Adrenal gland (tissue), 12 donors: ENCODE measurements around the gene NYAP1. TPM values are rescaled to one million over a fixed set of nuclear protein-coding genes. Genes with fewer than 3 reads are reported as not detected.

ENCODE experiments used
- DNase-seq, 7 donors: peaks; one replicate each; pipeline ENCODE4 v3.0.0-alpha.2; 2019 to 2020
- H3K27ac ChIP-seq, 5 donors: fragments of 200-600 bp; sonication (generic) in 4 of 5; 1 replicate in 3 of 5; 2 replicates in 2 of 5; pipeline versions ENCODE4 v1.5.1 to v1.8.0; 2016 to 2020; ENCODE audit warnings: mild to moderate bottlenecking in 1 of 5
- H3K27me3 ChIP-seq: fragments of 200-600 bp; 2 replicates; pipeline ENCODE4 v1.8.0; 2021
- H3K36me3 ChIP-seq, 2 donors: fragments of 200-600 bp; replicated peaks in 1 of 2; 1 replicate in 1 of 2; 2 replicates in 1 of 2; pipeline versions ENCODE4 v1.5.1 to v1.8.0; 2018 to 2022
- H3K4me1 ChIP-seq, 2 donors: fragments of 200-600 bp; replicated peaks in 1 of 2; 1 replicate in 1 of 2; 2 replicates in 1 of 2; pipeline versions ENCODE4 v1.5.1 to v1.8.0; 2018 to 2021
- H3K4me3 ChIP-seq, 4 donors: fragments of 200-600 bp; sonication (generic) in 3 of 4; one replicate each; pipeline ENCODE4 v1.5.1; 2016 to 2018
- H3K9me3 ChIP-seq, 3 donors: fragments of 200-600 bp; sonication (generic) in 1 of 3; replicated peaks in 1 of 3; 1 replicate in 2 of 3; 2 replicates in 1 of 3; pipeline versions ENCODE4 v1.5.1 to v1.8.0; 2016 to 2021
- CTCF ChIP-seq, 6 experiments: fragments of 450-650 bp in 4 of 6; fragments of 200-600 bp in 2 of 6; sonication (generic) in 1 of 6; IDR thresholded peaks; 1 replicate in 5 of 6; 2 replicates in 1 of 6; pipeline versions ENCODE4 v1.5.1 to v1.8.0; 2016 to 2021; ENCODE audit warnings: antibody characterized with exemption in 6 of 6, mild to moderate bottlenecking in 2 of 6, moderate library complexity in 1 of 6
- POLR2A ChIP-seq, 2 donors: fragments of 450-650 bp; IDR thresholded peaks; one replicate each; pipeline ENCODE4 v1.6.1; 2017; ENCODE audit warnings: antibody characterized with exemption in 2 of 2, mild to moderate bottlenecking in 2 of 2, moderate library complexity in 1 of 2
- WGBS, 4 donors: extraction: QIAGEN DNeasy Blood & Tissue Kit in 2 of 4; methylation state at CpG; one replicate each; pipeline versions ENCODE4 v1.1.5 to v1.1.7; 2013 to 2017; 5-methylcytosine and 5-hydroxymethylcytosine counted together
- intact Hi-C, 2 donors: fragments of 100-400 bp; cut with DNase I; formaldehyde crosslinking; loops; one replicate each; pipeline versions ENCODE4 v1.14.1 to v1.15.0; 2022 to 2023
- polyA plus RNA-seq, 3 donors: library from polyadenylated mRNA; stranded (reverse); fragments of 200-250 nt in 2 of 3; fragments of 350-450 nt in 1 of 3; fragmentation: Illumina TruSeq in 1 of 3; extraction: RNeasy Lipid Tissue Mini Kit (QIAGEN cat#74804) in 1 of 3; gene quantifications; one replicate each; pipeline ENCODE4 v1.2.3, GENCODE V29; 2013 to 2014
- total RNA-seq, 9 donors: library from RNA; depleted of rRNA in 4 of 9; stranded (reverse); fragments of >200 nt in 4 of 9; fragments of 120-200 nt in 1 of 9; fragmentation: NEBNext Ultra II Directional in 1 of 9; extraction: Animal tissue kit (Norgen Biotek cat#: 25700) in 1 of 9; gene quantifications; one replicate each; pipeline versions ENCODE4 v1.1.0 to v1.2.4, GENCODE V29; 2013 to 2023
- donor health status: healthy with polysubstance abuse.
- donor health status: Bipolar disorder and iron deficiency.
- donor health status: DM: yes; HTN: yes; CAD: no.
- donor health status: DM: no; HTN: no; CAD: no.
- donor health status: DM: no; HTN: no; CAD: no.
- donor health status: DM: yes; HTN: yes; CAD: no.

NYAP1 gene
- total and polyA plus RNA-seq, 12 donors = 0.79 to 26.1 (median 3.2) TPM; not detected in 1

- DNase-seq = peak; percentile 82 to 90 (median 87)
- H3K36me3 ChIP-seq = peaks cover 0 to 25% of the 10 kb centered on the region in 2 donors
- no peaks in the 10 kb centered on the region for H3K27me3 ChIP-seq
- peak overlapping the region in 3 of 5 donors; percentile 49 to 74 (median 51) for H3K27ac ChIP-seq
- peak; percentile 57 to 73 (median 68) for TF ChIP-seq CTCF (IDR thresholded peaks at IDR 0.05)
- no peak for TF ChIP-seq POLR2A (IDR thresholded peaks at IDR 0.05)
- H3K4me3 ChIP-seq = peak overlapping the region in 1 of 4 donors; percentile 15
- H3K9me3 ChIP-seq = no peaks in the 10 kb centered on the region
- intact Hi-C loops = loop anchor here (5.0 kb wide), 3 partner anchors 96 to 221 kb away; no protein-coding TSS in a partner anchor
- H3K4me1 ChIP-seq = peaks cover 17 to 19% of the 10 kb centered on the region in 2 donors
- 3 to 27% (median 11%) methylated on average over 3 to 17 of the region's 17 CpGs for WGBS, 4 donors
These were observed 17.9 kb upstream of the NYAP1 start for GRCh38 chr7:100465702-100466311.

GRCh38 chr7:100466653-100467605, 16.8 kb upstream of the NYAP1 start:
- 67 to 77% (median 69%) methylated on average over 25 to 32 of the region's 32 CpGs for WGBS, 4 donors
- no peak for TF ChIP-seq CTCF (IDR thresholded peaks at IDR 0.05)
- Histone ChIP-seq H3K4me3 (no peak overlapping the region), H3K4me1 (peaks cover 17 to 19% of the 10 kb centered on the region in 2 donors), H3K27me3 (no peaks in the 10 kb centered on the region), H3K27ac (peak overlapping the region in 2 of 5 donors; percentile 13 to 24), H3K9me3 (no peaks in the 10 kb centered on the region), H3K36me3 (peaks cover 0 to 25% of the 10 kb centered on the region in 2 donors)
- DNase-seq = no peak
- intact Hi-C loops = loop anchor here (5.0 kb wide), 3 partner anchors 95 to 220 kb away; no protein-coding TSS in a partner anchor

GRCh38 chr7:100467638-100468373, 15.9 kb upstream of the NYAP1 start:
- Histone ChIP-seq H3K27ac (peak overlapping the region in 1 of 5 donors; percentile 24), H3K4me1 (peaks cover 17 to 23% of the 10 kb centered on the region in 2 donors)
- WGBS, 4 donors = 44 to 70% (median 58%) methylated on average over 9 to 22 of the region's 22 CpGs

More at GRCh38 chr7:100467638-100468373, 15.9 kb upstream of the NYAP1 start:
- no peaks in the 10 kb centered on the region for H3K27me3 ChIP-seq
- H3K9me3 ChIP-seq = no peaks in the 10 kb centered on the region
- DNase-seq = no peak
- no peak for TF ChIP-seq CTCF (IDR thresholded peaks at IDR 0.05)
- no peak for TF ChIP-seq POLR2A (IDR thresholded peaks at IDR 0.05)
- intact Hi-C loops = loop anchor here (5.0 kb wide), 3 partner anchors 94 to 219 kb away; no protein-coding TSS in a partner anchor
- H3K4me3 ChIP-seq = no peak overlapping the region
- H3K36me3 ChIP-seq = peaks cover 0 to 30% of the 10 kb centered on the region in 2 donors
